H1 (cell line): Measurements from ENCODE around the gene TMIGD2.

Experiments
- CEBPB ChIP-seq: IDR thresholded peaks from 2 replicates; pipeline ENCODE4 v1.6.1; 2012; ENCODE audit warnings: low read depth, low read length
- CREB1 ChIP-seq: IDR thresholded peaks from 2 replicates; pipeline ENCODE4 v1.6.1; 2012; ENCODE audit warnings: inconsistent platforms
- CTCF ChIP-seq, 3 experiments: IDR thresholded peaks; 1 replicate in 2 of 3; 2 replicates in 1 of 3; pipeline versions ENCODE4 v1.5.1 to v1.6.1; 2011; ENCODE audit warnings: low read length in 3 of 3, mild to moderate bottlenecking in 3 of 3, inconsistent platforms in 2 of 3, low read depth in 1 of 3, moderate library complexity in 1 of 3; ENCODE audit not compliant: insufficient read depth in 1 of 3; ENCODE audit errors: control extremely low read depth in 1 of 3
- JUN ChIP-seq: IDR thresholded peaks from 2 replicates; pipeline ENCODE4 v1.6.1; 2011; ENCODE audit warnings: low read depth, mild to moderate bottlenecking, improper control_type of control experiment, low read length
- MAX ChIP-seq: IDR thresholded peaks from 2 replicates; pipeline ENCODE4 v1.6.1; 2012; ENCODE audit warnings: inconsistent platforms
- POLR2A ChIP-seq, 2 experiments: IDR thresholded peaks; 1 replicate in 1 of 2; 2 replicates in 1 of 2; pipeline ENCODE4 v1.6.1; 2011; ENCODE audit warnings: low read depth in 2 of 2, low read length in 2 of 2, mild to moderate bottlenecking in 2 of 2; ENCODE audit errors: control extremely low read depth in 1 of 2
- RFX5 ChIP-seq: IDR thresholded peaks from 2 replicates; pipeline ENCODE4 v1.6.1; 2011; ENCODE audit warnings: low read depth, low read length, improper control_type of control experiment, borderline replicate concordance
- RXRA ChIP-seq: IDR thresholded peaks from 2 replicates; pipeline ENCODE4 v1.6.1; 2011; ENCODE audit warnings: low read depth, mild to moderate bottlenecking, low read length, moderate library complexity; ENCODE audit not compliant: insufficient read depth
- YY1 ChIP-seq: IDR thresholded peaks from 2 replicates; pipeline ENCODE4 v1.6.1; 2011; ENCODE audit warnings: low read depth, mild to moderate bottlenecking, low read length
- ZNF274 ChIP-seq: IDR thresholded peaks from 2 replicates; pipeline ENCODE4 v1.7.0; 2012; ENCODE audit warnings: low read length, borderline replicate concordance; ENCODE audit errors: extremely low read depth

GRCh38 chr19:4346020-4346383 lies 43.8 kb upstream of the TMIGD2 start:
- TF ChIP-seq CTCF (IDR thresholded peaks at IDR 0.05; ENCODE audit: control extremely low read depth in 1 of 3, insufficient read depth in 1 of 3, low read depth in 1 of 3, low read length in 3 of 3) (no peak), RFX5 (no peak), POLR2A (IDR thresholded peaks at IDR 0.05; ENCODE audit: control extremely low read depth in 1 of 2, low read depth in 2 of 2, low read length in 2 of 2) (no peak), CEBPB (no peak), ZNF274 (no peak), MAX (no peak), CREB1 (no peak), RXRA (no peak), YY1 (no peak), JUN (no peak)
